ENCODE data around the gene RNF130.
"Not testable (repeated sequence)": the region's sequence is repeated elsewhere in the genome, so short reads cannot be mapped to it uniquely, and the experiment has no call there.

The RNF130 gene

GRCh38 chr5:179967489-179967888 is 104.1 kb downstream of the RNF130 start:
- no peak for DNase-seq

- DNase-seq, result no peak
Measured at GRCh38 chr5:179964015-179964414, 107.5 kb downstream of the RNF130 start.

GRCh38 chr5:179963375-179963774 is 108.2 kb downstream of the RNF130 start:
- DNase-seq, result no peak

- DNase-seq, result no peak
Measured at GRCh38 chr5:179960204-179960831, 111.2 kb downstream of the RNF130 start.

- DNase-seq, result no peak
Measured at GRCh38 chr5:179959641-179960040, 111.9 kb downstream of the RNF130 start.

- DNase-seq, result not testable (repeated sequence)
Measured at GRCh38 chr5:179959118-179959517, 112.4 kb downstream of the RNF130 start.

GRCh38 chr5:179955630-179956029 is 115.9 kb downstream of the RNF130 start:
- DNase-seq, result no peak

- no peak for DNase-seq
Measured at GRCh38 chr5:179955062-179955461, 116.5 kb downstream of the RNF130 start.

GRCh38 chr5:179954434-179954833 is 117.1 kb downstream of the RNF130 start:
- no peak for DNase-seq

GRCh38 chr5:179953987-179954386 is 117.6 kb downstream of the RNF130 start:
- DNase-seq, result no peak

- DNase-seq, result no peak
Measured at GRCh38 chr5:179936976-179937681, 134.4 kb downstream of the RNF130 start.

GRCh38 chr5:179930788-179931473 is 140.6 kb downstream of the RNF130 start:
- no peak for DNase-seq

GRCh38 chr5:179927824-179928223 is 143.7 kb downstream of the RNF130 start:
- DNase-seq, result no peak

GRCh38 chr5:179926657-179927056 is 144.9 kb downstream of the RNF130 start:
- no peak for DNase-seq

GRCh38 chr5:179923436-179923835 is 148.1 kb downstream of the RNF130 start:
- DNase-seq, result peak; percentile 11

GRCh38 chr5:179920175-179920574 is 151.4 kb downstream of the RNF130 start:
- no peak for DNase-seq

GRCh38 chr5:179919487-179920060 is 152.0 kb downstream of the RNF130 start:
- no peak for DNase-seq

GRCh38 chr5:179918742-179919486 is 152.6 kb downstream of the RNF130 start:
- DNase-seq, result no peak

GRCh38 chr5:179916523-179916922 is 155.0 kb downstream of the RNF130 start:
- no peak for DNase-seq

GRCh38 chr5:179915406-179915935 is 156.1 kb downstream of the RNF130 start:
- no peak for DNase-seq

GRCh38 chr5:179914032-179914755 is 157.4 kb downstream of the RNF130 start:
- peak; percentile 12 for DNase-seq

GRCh38 chr5:179913461-179913860 is 158.1 kb downstream of the RNF130 start:
- no peak for DNase-seq

Data from CD4-positive, alpha-beta T cell treated with Interleukin-21 for 1 hour (primary cell).